Activated gamma-delta T cell (primary cell): ENCODE results near the gene REXO1.
"Not testable (repeated sequence)": the region's sequence is repeated elsewhere in the genome, so short reads cannot be mapped to it uniquely, and the experiment has no call there.

Experiments
- DNase-seq: peaks from one replicate; lab custom pipeline; 2025; lab: John Stamatoyannopoulos, UW
- total RNA-seq, 2 donors: gene quantifications; one replicate each; lab custom pipeline; 2026; lab: John Stamatoyannopoulos, UW

The REXO1 gene
- 57.5 to 60.5 reads per million in 2 donors for total RNA-seq

- peak; percentile 86 for DNase-seq
Measured at GRCh38 chr19:1848399-1849131, at the start of gene REXO1. Gene REXO1 (minus strand): TSS chr19:1848483. CDS start chr19:1848358, 125 bp downstream.

GRCh38 chr19:1896508-1896907 is 48.2 kb upstream of the REXO1 start:
- DNase-seq: no peak

GRCh38 chr19:1893791-1894190 is 45.5 kb upstream of the REXO1 start:
- no peak for DNase-seq

- no peak for DNase-seq
Measured at GRCh38 chr19:1889907-1890306, 41.6 kb upstream of the REXO1 start.

GRCh38 chr19:1888385-1888784 is 40.1 kb upstream of the REXO1 start:
- no peak for DNase-seq

GRCh38 chr19:1886360-1886759 is 38.1 kb upstream of the REXO1 start:
- not testable (repeated sequence) for DNase-seq

GRCh38 chr19:1885398-1886119 is 37.3 kb upstream of the REXO1 start, which contains the start of gene ABHD17A:
Gene ABHD17A (minus strand): TSS chr19:1885496. CDS start chr19:1881566, 3,930 bp downstream.
- peak; percentile 93 for DNase-seq

- no peak for DNase-seq
Measured at GRCh38 chr19:1884719-1885334, 36.5 kb upstream of the REXO1 start.

- DNase-seq: no peak
Measured at GRCh38 chr19:1884291-1884718, 36.0 kb upstream of the REXO1 start.

GRCh38 chr19:1883784-1884183 is 35.5 kb upstream of the REXO1 start:
- no peak for DNase-seq

GRCh38 chr19:1882786-1883692 is 34.8 kb upstream of the REXO1 start:
- no peak for DNase-seq

- no peak for DNase-seq
Measured at GRCh38 chr19:1882089-1882785, 34.0 kb upstream of the REXO1 start.

GRCh38 chr19:1881393-1882088 is 33.3 kb upstream of the REXO1 start:
- DNase-seq: not testable (repeated sequence)

GRCh38 chr19:1880611-1881392 is 32.5 kb upstream of the REXO1 start:
- no peak for DNase-seq

- DNase-seq: not testable (repeated sequence)
Measured at GRCh38 chr19:1879982-1880381, 31.7 kb upstream of the REXO1 start.

GRCh38 chr19:1878583-1878982 is 30.3 kb upstream of the REXO1 start:
- not testable (repeated sequence) for DNase-seq

- not testable (repeated sequence) for DNase-seq
Measured at GRCh38 chr19:1877280-1877660, 29.0 kb upstream of the REXO1 start.

GRCh38 chr19:1876496-1877279 is 28.4 kb upstream of the REXO1 start:
- DNase-seq: not testable (repeated sequence)
